HG02840 (cell line): ENCODE data around the gene MTCH1.

Experiments used
- ATAC-seq: cut with Tn5 transposase; IDR thresholded peaks from one replicate; pipeline ENCODE4 v1.9.1; 2021; ENCODE audit warnings: mild to moderate bottlenecking, moderate library complexity, moderate number of reproducible peaks; ENCODE audit not compliant: unreplicated experiment, low FRiP score

The MTCH1 gene

GRCh38 chr6:36929607-36930006 lies 56.4 kb downstream of the MTCH1 start:
- no peak for ATAC-seq

- ATAC-seq: no peak
Observed at GRCh38 chr6:36929152-36929551, 56.8 kb downstream of the MTCH1 start.

- no peak for ATAC-seq
Observed at GRCh38 chr6:36928547-36928918, 57.5 kb downstream of the MTCH1 start.

- no peak for ATAC-seq
Observed at GRCh38 chr6:36927691-36928546, 58.1 kb downstream of the MTCH1 start.

DNA sequence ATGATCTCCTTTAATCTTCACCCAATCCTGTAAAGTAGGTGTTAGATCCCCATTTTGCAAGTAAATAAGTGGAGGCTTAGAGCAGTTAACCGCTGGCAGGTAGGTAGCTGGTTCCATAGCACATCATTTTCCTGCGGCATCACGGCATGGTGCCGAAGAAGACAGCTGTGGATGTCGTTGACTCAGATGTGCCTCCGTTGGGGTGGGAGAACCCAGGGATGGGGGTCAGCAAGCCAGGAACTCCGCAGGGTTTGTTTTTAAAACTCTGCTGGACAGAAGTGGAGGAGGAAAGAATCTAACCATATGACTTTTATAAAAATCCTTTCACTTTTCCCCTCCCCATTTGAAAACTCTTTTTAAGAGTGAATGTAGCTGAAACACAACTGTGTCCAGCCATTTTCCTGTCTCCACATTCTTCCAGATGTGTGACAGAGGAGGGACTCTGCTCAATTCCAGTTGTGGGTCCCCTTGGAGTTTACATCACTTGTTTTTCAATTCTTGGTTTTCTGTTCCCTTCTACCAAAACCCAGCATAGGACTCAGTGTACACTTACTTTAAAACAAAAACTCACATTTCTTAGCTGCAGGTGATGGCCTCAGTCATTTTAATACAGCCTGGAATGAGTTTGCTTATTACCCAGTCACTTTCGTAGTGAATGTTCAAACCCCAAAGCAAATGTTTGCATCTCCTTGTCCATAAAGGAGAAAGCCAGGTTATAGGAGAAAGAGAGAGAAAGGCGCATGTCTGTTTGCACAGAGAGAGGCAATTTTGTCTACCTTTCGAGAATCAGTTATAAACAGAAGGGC lies 59.1 kb downstream of the MTCH1 start:
- no peak for ATAC-seq

GRCh38 chr6:36925809-36926208 lies 60.2 kb downstream of the MTCH1 start:
- no peak for ATAC-seq

GRCh38 chr6:36924778-36925374 lies 61.1 kb downstream of the MTCH1 start:
- no peak for ATAC-seq

- ATAC-seq: no peak
Observed at GRCh38 chr6:36924131-36924530, 61.9 kb downstream of the MTCH1 start.

DNA sequence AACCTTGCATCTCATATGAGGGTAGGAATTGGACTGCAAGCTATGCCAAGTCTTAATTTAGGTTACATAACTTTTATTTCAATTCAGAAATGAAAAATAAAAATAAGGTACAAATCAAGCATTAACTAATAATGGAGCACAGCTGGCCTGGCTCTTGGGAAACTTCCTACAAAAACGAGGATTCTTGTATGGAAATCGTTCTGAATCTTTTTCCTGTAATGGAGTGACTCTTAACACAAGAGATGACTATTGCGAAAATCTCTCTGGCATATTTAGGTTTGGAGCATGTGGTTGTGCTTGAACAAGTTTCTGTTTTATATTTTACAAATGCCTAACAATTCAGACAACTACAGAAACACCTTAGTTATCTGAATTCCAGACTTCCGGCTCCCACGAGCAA lies 65.5 kb downstream of the MTCH1 start:
- ATAC-seq: no peak

GRCh38 chr6:36920049-36920448 lies 65.9 kb downstream of the MTCH1 start:
- ATAC-seq: no peak
